ENCODE results near the gene NPRL2.

GRCh38 chr3:50334339-50335075, 16.1 kb downstream of the NPRL2 start:
- TF ChIP-seq CTCF (conservative IDR thresholded peaks at IDR 0.05 in 1 of 2, IDR thresholded peaks at IDR 0.05 in 1 of 2; ENCODE audit: low read depth in 1 of 2, low read length in 2 of 2) (no peak), EZH2 (IDR thresholded peaks at IDR 0.05; ENCODE audit: low read length, missing control alignments) (no peak)
